WTC11 (cell line): Measurements from ENCODE around the gene LAMC3. TPM values are rescaled to one million over a fixed set of nuclear protein-coding genes. Genes with fewer than 3 reads are reported as not detected.

Experiments used
- ATAC-seq: fragments of 200-7000 bp; cut with Tn5 transposase; 2 replicates; pipeline ENCODE4 v1.10.0; 2021; ENCODE audit warnings: mild to moderate bottlenecking, moderate library complexity
- CTCF ChIA-PET: fragments of 300-600 bp; sonication (Branson Sonifier 250); formaldehyde crosslinking; loops from one replicate; lab custom pipeline; 2021; ENCODE audit warnings: antibody characterized with exemption; lab: Charles Lee
- POLR2A ChIA-PET: fragments of 350-600 bp; sonication (Branson Sonifier 250); formaldehyde crosslinking; loops from one replicate; lab custom pipeline; 2021; ENCODE audit warnings: antibody characterized with exemption; lab: Charles Lee
- DNase-seq: peaks from one replicate; pipeline ENCODE4 v3.0.0; 2021; ENCODE audit warnings: low spot score
- H3K27ac Mint-ChIP-seq: 2 replicates; pipeline ENCODE4 v1.8.0; 2021; ENCODE audit warnings: mixed read lengths
- H3K27me3 Mint-ChIP-seq: 2 replicates; pipeline ENCODE4 v1.8.0; 2021; ENCODE audit warnings: low read depth, mild to moderate bottlenecking, moderate library complexity, mixed read lengths
- H3K36me3 Mint-ChIP-seq: 2 replicates; pipeline ENCODE4 v1.8.0; 2021; ENCODE audit warnings: mixed read lengths
- H3K4me1 Mint-ChIP-seq: 2 replicates; pipeline ENCODE4 v1.8.0; 2022; ENCODE audit warnings: mixed read lengths
- H3K4me3 Mint-ChIP-seq: 2 replicates; pipeline ENCODE4 v1.8.0; 2021; ENCODE audit warnings: mild to moderate bottlenecking, moderate library complexity, mixed read lengths
- H3K9me3 Mint-ChIP-seq: 2 replicates; pipeline ENCODE4 v1.8.0; 2021; ENCODE audit warnings: mixed read lengths
- CBFB ChIP-seq: sonication (generic); formaldehyde crosslinking; IDR thresholded peaks from 2 replicates; pipeline ENCODE4 v1.8.1; 2022; ENCODE audit warnings: mild to moderate bottlenecking, low read depth, missing genetic modification reagents
- ESRRA ChIP-seq: sonication (generic); formaldehyde crosslinking; IDR thresholded peaks from 2 replicates; pipeline ENCODE4 v1.8.1; 2022; ENCODE audit warnings: mild to moderate bottlenecking, missing genetic modification reagents, borderline replicate concordance
- ETV6 ChIP-seq: sonication (generic); formaldehyde crosslinking; IDR thresholded peaks from 2 replicates; pipeline ENCODE4 v1.8.1; 2022; ENCODE audit warnings: mild to moderate bottlenecking, missing genetic modification reagents
- FOXK1 ChIP-seq: sonication (generic); formaldehyde crosslinking; IDR thresholded peaks from 2 replicates; pipeline ENCODE4 v1.8.0; 2022; ENCODE audit warnings: mild to moderate bottlenecking, moderate library complexity, missing genetic modification reagents
- IRF2 ChIP-seq: sonication (generic); formaldehyde crosslinking; IDR thresholded peaks from 2 replicates; pipeline ENCODE4 v1.8.0; 2022; ENCODE audit warnings: low read depth, missing genetic modification reagents, borderline replicate concordance
- OVOL2 ChIP-seq: fragments of 250-450 bp; sonication (Bioruptor Pico); IDR thresholded peaks from 2 replicates; pipeline ENCODE4 v1.9.0; 2021; ENCODE audit warnings: mild to moderate bottlenecking, borderline replicate concordance
- SOX15 ChIP-seq: fragments of 250-450 bp; sonication (Bioruptor Pico); IDR thresholded peaks from 2 replicates; pipeline ENCODE4 v1.9.0; 2021; ENCODE audit warnings: mild to moderate bottlenecking
- TEAD4 ChIP-seq: sonication (generic); formaldehyde crosslinking; IDR thresholded peaks from 2 replicates; pipeline ENCODE4 v1.8.0; 2022; ENCODE audit warnings: mild to moderate bottlenecking, missing genetic modification reagents
- TP53 ChIP-seq: sonication (generic); formaldehyde crosslinking; IDR thresholded peaks from 2 replicates; pipeline ENCODE4 v1.8.1; 2023; ENCODE audit warnings: mild to moderate bottlenecking, missing genetic modification reagents
- ZNF121 ChIP-seq: sonication (generic); formaldehyde crosslinking; IDR thresholded peaks from 2 replicates; pipeline ENCODE4 v1.8.0; 2023; ENCODE audit warnings: missing genetic modification reagents
- ZNF317 ChIP-seq: sonication (generic); formaldehyde crosslinking; IDR thresholded peaks from 2 replicates; pipeline ENCODE4 v1.8.1; 2023; ENCODE audit warnings: low read depth, mild to moderate bottlenecking, moderate library complexity, missing genetic modification reagents, borderline replicate concordance
- total RNA-seq: library from RNA; stranded (reverse); gene quantifications from 3 replicates; pipeline ENCODE4 v1.2.3, GENCODE V29; 2021
- TF ChIP-seq, protein P1 (sequence below): sonication (generic); formaldehyde crosslinking; IDR thresholded peaks from 2 replicates; pipeline ENCODE4 v1.8.0; 2022; ENCODE audit warnings: mild to moderate bottlenecking, missing genetic modification reagents
- TF ChIP-seq, protein P2 (sequence below): sonication (generic); formaldehyde crosslinking; IDR thresholded peaks from 2 replicates; pipeline ENCODE4 v1.8.0; 2022; ENCODE audit warnings: mild to moderate bottlenecking, missing genetic modification reagents
- TF ChIP-seq, protein P3 (sequence below): sonication (generic); formaldehyde crosslinking; IDR thresholded peaks from 2 replicates; pipeline ENCODE4 v1.8.0; 2022; ENCODE audit warnings: missing genetic modification reagents
- TF ChIP-seq, protein P4 (sequence below): fragments of 250-450 bp; sonication (Bioruptor Pico); IDR thresholded peaks from 2 replicates; pipeline ENCODE4 v1.8.0; 2021; ENCODE audit warnings: mild to moderate bottlenecking
- TF ChIP-seq, protein P5 (sequence below): sonication (generic); formaldehyde crosslinking; IDR thresholded peaks from 2 replicates; pipeline ENCODE4 v1.8.0; 2023; ENCODE audit warnings: missing genetic modification reagents

The LAMC3 gene
- total RNA-seq, 1 experiment from 2014 or later: 50.9 TPM

DNA sequence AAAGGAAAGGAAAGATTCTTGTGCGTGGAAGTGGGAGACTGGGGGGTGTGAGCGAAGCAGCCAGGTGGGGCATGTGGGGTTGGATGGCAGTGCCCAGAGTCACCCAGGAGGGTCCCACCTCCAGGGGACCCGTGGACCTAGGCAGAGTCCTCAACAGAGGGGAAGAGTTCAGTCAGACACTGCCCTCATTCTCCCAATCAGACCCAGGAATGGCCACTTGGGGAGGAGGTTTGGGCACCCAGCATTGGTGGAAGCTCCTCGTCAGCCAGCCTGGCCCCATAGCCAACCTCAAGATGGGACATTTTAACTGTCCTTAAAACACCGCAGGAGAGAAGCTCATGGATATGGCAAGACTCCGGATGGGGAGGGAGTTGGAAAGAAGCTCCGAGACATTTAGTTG lies 21.9 kb upstream of the LAMC3 start:
- POLR2A ChIA-PET: no interaction called here
- TF ChIP-seq TEAD4 (no peak), SOX15 (CRISPR knock-in tag) (no peak), ETV6 (CRISPR knock-in tag) (no peak), FOXK1 (CRISPR knock-in tag) (no peak), ESRRA (CRISPR knock-in tag) (no peak), ZNF317 (CRISPR knock-in tag) (no peak), OVOL2 (CRISPR knock-in tag) (no peak), CBFB (CRISPR knock-in tag) (no peak), ZNF121 (CRISPR knock-in tag) (no peak), TP53 (CRISPR knock-in tag) (no peak)
- TF ChIP-seq, protein P1, sequence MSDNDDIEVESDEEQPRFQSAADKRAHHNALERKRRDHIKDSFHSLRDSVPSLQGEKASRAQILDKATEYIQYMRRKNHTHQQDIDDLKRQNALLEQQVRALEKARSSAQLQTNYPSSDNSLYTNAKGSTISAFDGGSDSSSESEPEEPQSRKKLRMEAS (CRISPR knock-in tag): no peak
- TF ChIP-seq, protein P2, sequence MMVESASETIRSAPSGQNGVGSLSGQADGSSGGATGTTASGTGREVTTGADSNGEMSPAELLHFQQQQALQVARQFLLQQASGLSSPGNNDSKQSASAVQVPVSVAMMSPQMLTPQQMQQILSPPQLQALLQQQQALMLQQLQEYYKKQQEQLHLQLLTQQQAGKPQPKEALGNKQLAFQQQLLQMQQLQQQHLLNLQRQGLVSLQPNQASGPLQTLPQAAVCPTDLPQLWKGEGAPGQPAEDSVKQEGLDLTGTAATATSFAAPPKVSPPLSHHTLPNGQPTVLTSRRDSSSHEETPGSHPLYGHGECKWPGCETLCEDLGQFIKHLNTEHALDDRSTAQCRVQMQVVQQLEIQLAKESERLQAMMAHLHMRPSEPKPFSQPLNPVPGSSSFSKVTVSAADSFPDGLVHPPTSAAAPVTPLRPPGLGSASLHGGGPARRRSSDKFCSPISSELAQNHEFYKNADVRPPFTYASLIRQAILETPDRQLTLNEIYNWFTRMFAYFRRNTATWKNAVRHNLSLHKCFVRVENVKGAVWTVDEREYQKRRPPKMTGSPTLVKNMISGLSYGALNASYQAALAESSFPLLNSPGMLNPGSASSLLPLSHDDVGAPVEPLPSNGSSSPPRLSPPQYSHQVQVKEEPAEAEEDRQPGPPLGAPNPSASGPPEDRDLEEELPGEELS (CRISPR knock-in tag): no peak
- TF ChIP-seq, protein P3, sequence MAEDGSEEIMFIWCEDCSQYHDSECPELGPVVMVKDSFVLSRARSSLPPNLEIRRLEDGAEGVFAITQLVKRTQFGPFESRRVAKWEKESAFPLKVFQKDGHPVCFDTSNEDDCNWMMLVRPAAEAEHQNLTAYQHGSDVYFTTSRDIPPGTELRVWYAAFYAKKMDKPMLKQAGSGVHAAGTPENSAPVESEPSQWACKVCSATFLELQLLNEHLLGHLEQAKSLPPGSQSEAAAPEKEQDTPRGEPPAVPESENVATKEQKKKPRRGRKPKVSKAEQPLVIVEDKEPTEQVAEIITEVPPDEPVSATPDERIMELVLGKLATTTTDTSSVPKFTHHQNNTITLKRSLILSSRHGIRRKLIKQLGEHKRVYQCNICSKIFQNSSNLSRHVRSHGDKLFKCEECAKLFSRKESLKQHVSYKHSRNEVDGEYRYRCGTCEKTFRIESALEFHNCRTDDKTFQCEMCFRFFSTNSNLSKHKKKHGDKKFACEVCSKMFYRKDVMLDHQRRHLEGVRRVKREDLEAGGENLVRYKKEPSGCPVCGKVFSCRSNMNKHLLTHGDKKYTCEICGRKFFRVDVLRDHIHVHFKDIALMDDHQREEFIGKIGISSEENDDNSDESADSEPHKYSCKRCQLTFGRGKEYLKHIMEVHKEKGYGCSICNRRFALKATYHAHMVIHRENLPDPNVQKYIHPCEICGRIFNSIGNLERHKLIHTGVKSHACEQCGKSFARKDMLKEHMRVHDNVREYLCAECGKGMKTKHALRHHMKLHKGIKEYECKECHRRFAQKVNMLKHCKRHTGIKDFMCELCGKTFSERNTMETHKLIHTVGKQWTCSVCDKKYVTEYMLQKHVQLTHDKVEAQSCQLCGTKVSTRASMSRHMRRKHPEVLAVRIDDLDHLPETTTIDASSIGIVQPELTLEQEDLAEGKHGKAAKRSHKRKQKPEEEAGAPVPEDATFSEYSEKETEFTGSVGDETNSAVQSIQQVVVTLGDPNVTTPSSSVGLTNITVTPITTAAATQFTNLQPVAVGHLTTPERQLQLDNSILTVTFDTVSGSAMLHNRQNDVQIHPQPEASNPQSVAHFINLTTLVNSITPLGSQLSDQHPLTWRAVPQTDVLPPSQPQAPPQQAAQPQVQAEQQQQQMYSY (CRISPR knock-in tag): no peak
- TF ChIP-seq, protein P4, sequence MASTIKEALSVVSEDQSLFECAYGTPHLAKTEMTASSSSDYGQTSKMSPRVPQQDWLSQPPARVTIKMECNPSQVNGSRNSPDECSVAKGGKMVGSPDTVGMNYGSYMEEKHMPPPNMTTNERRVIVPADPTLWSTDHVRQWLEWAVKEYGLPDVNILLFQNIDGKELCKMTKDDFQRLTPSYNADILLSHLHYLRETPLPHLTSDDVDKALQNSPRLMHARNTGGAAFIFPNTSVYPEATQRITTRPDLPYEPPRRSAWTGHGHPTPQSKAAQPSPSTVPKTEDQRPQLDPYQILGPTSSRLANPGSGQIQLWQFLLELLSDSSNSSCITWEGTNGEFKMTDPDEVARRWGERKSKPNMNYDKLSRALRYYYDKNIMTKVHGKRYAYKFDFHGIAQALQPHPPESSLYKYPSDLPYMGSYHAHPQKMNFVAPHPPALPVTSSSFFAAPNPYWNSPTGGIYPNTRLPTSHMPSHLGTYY (CRISPR knock-in tag): no peak
- TF ChIP-seq, protein P5, sequence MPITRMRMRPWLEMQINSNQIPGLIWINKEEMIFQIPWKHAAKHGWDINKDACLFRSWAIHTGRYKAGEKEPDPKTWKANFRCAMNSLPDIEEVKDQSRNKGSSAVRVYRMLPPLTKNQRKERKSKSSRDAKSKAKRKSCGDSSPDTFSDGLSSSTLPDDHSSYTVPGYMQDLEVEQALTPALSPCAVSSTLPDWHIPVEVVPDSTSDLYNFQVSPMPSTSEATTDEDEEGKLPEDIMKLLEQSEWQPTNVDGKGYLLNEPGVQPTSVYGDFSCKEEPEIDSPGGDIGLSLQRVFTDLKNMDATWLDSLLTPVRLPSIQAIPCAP (CRISPR knock-in tag): no peak
- Mint-ChIP-seq H3K4me1 (peaks cover 24% of the 10 kb centered on the region), H3K27me3 (no peaks in the 10 kb centered on the region), H3K27ac (no peak overlapping the region; the same call in 1 of the 2 replicates), H3K36me3 (no peaks in the 10 kb centered on the region), H3K4me3 (no peak overlapping the region), H3K9me3 (peaks cover 7% of the 10 kb centered on the region)
- CTCF ChIA-PET: interaction anchor here (1.6 to 2.6 kb wide), 2 partner anchors 11 to 59 kb away, joined by 4 to 16 read pairs; no protein-coding TSS in a partner anchor
- no peak for ATAC-seq
- no peak for DNase-seq

DNA sequence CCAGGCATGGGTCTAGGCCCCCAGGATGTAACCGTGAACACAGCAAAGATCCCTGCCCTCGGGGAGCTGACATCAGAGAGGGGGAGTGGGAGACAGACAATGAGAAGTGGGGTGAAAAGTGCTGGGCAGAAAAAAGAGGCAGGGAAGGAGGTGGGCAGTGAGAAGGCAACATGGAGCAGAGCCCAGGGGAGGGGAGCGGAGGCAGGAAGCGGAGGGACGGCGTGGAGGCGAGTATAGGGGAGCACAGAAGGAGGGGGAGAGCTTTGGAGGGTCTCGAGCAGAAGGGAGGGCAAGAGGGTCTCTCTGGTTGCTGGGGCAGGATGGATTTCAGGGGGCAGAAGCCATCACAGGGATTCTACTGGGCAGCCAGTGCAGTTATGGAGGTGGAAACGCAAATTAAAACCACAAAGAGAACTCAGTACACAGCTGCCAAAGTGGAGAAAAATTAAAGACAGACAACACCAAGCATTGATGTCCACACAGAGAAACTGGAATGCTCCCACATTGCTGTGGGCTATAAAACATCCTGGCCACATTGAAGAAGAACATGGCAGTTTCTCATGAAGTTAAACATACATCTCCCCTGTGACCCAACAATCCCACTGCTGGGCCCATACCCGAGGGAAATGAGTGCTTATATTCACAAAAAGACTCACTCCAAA lies 21.1 kb upstream of the LAMC3 start:
- CTCF ChIA-PET: interaction anchor here (1.6 to 2.6 kb wide), 2 partner anchors 11 to 59 kb away, joined by 4 to 16 read pairs; no protein-coding TSS in a partner anchor
- no peak for DNase-seq
- no peaks in the 10 kb centered on the region for H3K36me3 Mint-ChIP-seq

More for the DNA sequence above, 21.1 kb upstream of the LAMC3 start:
- Mint-ChIP-seq H3K9me3 (peaks cover 7% of the 10 kb centered on the region), H3K27ac (no peak overlapping the region), H3K4me1 (peaks cover 26% of the 10 kb centered on the region), H3K4me3 (no peak overlapping the region), H3K27me3 (no peaks in the 10 kb centered on the region)
- no peak for ATAC-seq
- TF ChIP-seq, protein P4 (CRISPR knock-in tag): no peak
- TF ChIP-seq IRF2 (CRISPR knock-in tag): no peak
- POLR2A ChIA-PET: no interaction called here
